Liver (tissue), 9 donors: ENCODE results near the gene CD68. TPM values are rescaled to one million over a fixed set of nuclear protein-coding genes. Genes with fewer than 3 reads are reported as not detected.

Source experiments
- DNase-seq: peaks from one replicate; pipeline ENCODE4 v3.0.0-alpha.2; 2017; ENCODE audit warnings: low spot score
- H3K27ac ChIP-seq, 2 donors: one replicate each; pipeline ENCODE4 v1.7.0; 2013; ENCODE audit warnings: inconsistent platforms in 2 of 2, low read length in 2 of 2, control low read depth in 1 of 2, low read depth in 1 of 2, mild to moderate bottlenecking in 1 of 2
- H3K27me3 ChIP-seq, 4 donors: one replicate each; pipeline versions ENCODE4 v1.6.1 to v1.7.0; 2013; ENCODE audit warnings: low read length in 3 of 4, inconsistent platforms in 1 of 4, mild to moderate bottlenecking in 1 of 4, moderate library complexity in 1 of 4; ENCODE audit not compliant: control insufficient read depth in 4 of 4, insufficient read depth in 4 of 4
- H3K36me3 ChIP-seq, 4 donors: one replicate each; pipeline versions ENCODE4 v1.6.1 to v1.7.0; 2013; ENCODE audit warnings: low read length in 3 of 4, mild to moderate bottlenecking in 3 of 4, low read depth in 1 of 4, moderate library complexity in 1 of 4; ENCODE audit not compliant: control insufficient read depth in 4 of 4, insufficient read depth in 3 of 4
- H3K4me1 ChIP-seq, 4 donors: one replicate each; pipeline versions ENCODE4 v1.6.1 to v1.7.0; 2013; ENCODE audit warnings: low read length in 3 of 4, mild to moderate bottlenecking in 3 of 4, moderate library complexity in 1 of 4; ENCODE audit not compliant: control insufficient read depth in 4 of 4, insufficient read depth in 4 of 4
- H3K4me3 ChIP-seq, 3 donors: one replicate each; pipeline versions ENCODE4 v1.6.1 to v1.7.0; 2013; ENCODE audit warnings: low read length in 3 of 3, control low read depth in 1 of 3, low read depth in 1 of 3, mild to moderate bottlenecking in 1 of 3
- H3K9ac ChIP-seq, 2 donors: one replicate each; pipeline ENCODE4 v1.7.0; 2013; ENCODE audit warnings: low read length in 2 of 2, mild to moderate bottlenecking in 2 of 2, moderate library complexity in 2 of 2, control low read depth in 1 of 2, low read depth in 1 of 2
- H3K9me3 ChIP-seq, 4 donors: one replicate each; pipeline versions ENCODE4 v1.6.1 to v1.7.0; 2013; ENCODE audit warnings: low read length in 3 of 4; ENCODE audit not compliant: control insufficient read depth in 4 of 4
- ATF3 ChIP-seq: IDR thresholded peaks from 2 replicates; pipeline ENCODE4 v1.6.1; 2016; ENCODE audit warnings: antibody characterized with exemption
- CTCF ChIP-seq: fragments of 150-350 bp; IDR thresholded peaks from 2 replicates; pipeline ENCODE4 v1.5.1; 2017; ENCODE audit warnings: improper control_type of control experiment, low read depth, low read length; ENCODE audit not compliant: missing input control
- EGR1 ChIP-seq, 2 donors: IDR thresholded peaks; 2 replicates each; pipeline ENCODE4 v1.6.1; 2016 to 2018; ENCODE audit warnings: antibody characterized with exemption in 2 of 2, low read depth in 2 of 2
- FOXA1 ChIP-seq: IDR thresholded peaks from 2 replicates; pipeline ENCODE4 v1.6.1; 2016; ENCODE audit warnings: antibody characterized with exemption
- FOXA2 ChIP-seq: IDR thresholded peaks from 2 replicates; pipeline ENCODE4 v1.6.1; 2016; ENCODE audit warnings: antibody characterized with exemption
- GABPA ChIP-seq, 2 donors: IDR thresholded peaks in 1 of 2; conservative IDR thresholded peaks in 1 of 2; 2 replicates each; pipeline ENCODE4 v1.6.1; 2016; ENCODE audit warnings: antibody characterized with exemption in 2 of 2, mild to moderate bottlenecking in 1 of 2, moderate library complexity in 1 of 2
- HNF4A ChIP-seq, 2 donors: conservative IDR thresholded peaks; 2 replicates each; pipeline ENCODE4 v1.6.1; 2016; ENCODE audit warnings: antibody characterized with exemption in 2 of 2, mild to moderate bottlenecking in 2 of 2
- HNF4G ChIP-seq: IDR thresholded peaks from 2 replicates; pipeline ENCODE4 v1.6.1; 2016; ENCODE audit warnings: antibody characterized with exemption
- JUND ChIP-seq, 2 donors: IDR thresholded peaks; 2 replicates each; pipeline ENCODE4 v1.6.1; 2016; ENCODE audit warnings: antibody characterized with exemption in 2 of 2
- MAX ChIP-seq: IDR thresholded peaks from 2 replicates; pipeline ENCODE4 v1.6.1; 2016; ENCODE audit warnings: antibody characterized with exemption
- NR2F2 ChIP-seq: IDR thresholded peaks from 2 replicates; pipeline ENCODE4 v1.6.1; 2016; ENCODE audit warnings: antibody characterized with exemption
- RAD21 ChIP-seq, 2 donors: IDR thresholded peaks; 2 replicates each; pipeline ENCODE4 v1.6.1; 2016; ENCODE audit warnings: antibody characterized with exemption in 2 of 2, mild to moderate bottlenecking in 2 of 2
- REST ChIP-seq: IDR thresholded peaks from 2 replicates; pipeline ENCODE4 v1.6.1; 2016; ENCODE audit warnings: antibody characterized with exemption, mild to moderate bottlenecking
- RXRA ChIP-seq, 2 donors: IDR thresholded peaks; 2 replicates each; pipeline ENCODE4 v1.6.1; 2017 to 2018; ENCODE audit warnings: antibody characterized with exemption in 2 of 2, mild to moderate bottlenecking in 1 of 2
- SP1 ChIP-seq: IDR thresholded peaks from 2 replicates; pipeline ENCODE4 v1.6.1; 2018; ENCODE audit warnings: antibody characterized with exemption, mild to moderate bottlenecking
- TAF1 ChIP-seq: conservative IDR thresholded peaks from 2 replicates; pipeline ENCODE4 v1.6.1; 2016; ENCODE audit warnings: antibody characterized with exemption, mild to moderate bottlenecking
- YY1 ChIP-seq: IDR thresholded peaks from 2 replicates; pipeline ENCODE4 v1.6.1; 2016; ENCODE audit warnings: antibody characterized with exemption, mild to moderate bottlenecking
- ZBTB33 ChIP-seq: IDR thresholded peaks from 2 replicates; pipeline ENCODE4 v1.6.1; 2016; ENCODE audit warnings: antibody characterized with exemption
- WGBS: extraction: QIAGEN DNeasy Blood & Tissue Kit; methylation state at CpG from one replicate; pipeline ENCODE4 v1.1.7; 2013; 5-methylcytosine and 5-hydroxymethylcytosine counted together
- polyA plus RNA-seq, 2 donors: library from polyadenylated mRNA; stranded (reverse) in 1 of 2; unstranded in 1 of 2; fragments of 200-250 nt in 1 of 2; fragments of >200 nt in 1 of 2; fragmentation: Nextera tagmentation in 1 of 2; extraction: Ambion mirVana in 1 of 2; gene quantifications; one replicate each; pipeline versions ENCODE4 v1.2.1 to v1.2.3, GENCODE V29; 2013 to 2015
- total RNA-seq, 2 donors: library from RNA; depleted of rRNA; stranded (reverse); fragments of >200 nt; gene quantifications; one replicate each; pipeline ENCODE4 v1.2.3, GENCODE V29; 2014
- donor health status: healthy.
- donor health status: healthy.
- donor health status: healthy.
- donor health status: healthy.
- donor health status: healthy.

CD68 gene
- total and polyA plus RNA-seq, 4 donors, result 14.2 to 88.6 (median 33.1) TPM

GRCh38 chr17:7549401-7550055, 29.9 kb upstream of the CD68 start (continued):
- no peak for TF ChIP-seq RXRA (IDR thresholded peaks at IDR 0.05)

- no peaks in the 10 kb centered on the region for H3K9me3 ChIP-seq
- no peak overlapping the region for H3K4me3 ChIP-seq
- TF ChIP-seq RXRA (IDR thresholded peaks at IDR 0.05) (no peak), FOXA1 (no peak), YY1 (no peak), EGR1 (IDR thresholded peaks at IDR 0.05; ENCODE audit: low read depth in 2 of 2) (no peak), MAX (no peak)
- H3K36me3 ChIP-seq, result no peaks in the 10 kb centered on the region
- H3K9ac ChIP-seq, result no peak overlapping the region
- WGBS, result 76% methylated on average over 6 of the region's 6 CpGs
- no peaks in the 10 kb centered on the region for H3K27me3 ChIP-seq
- no peak for DNase-seq
- H3K27ac ChIP-seq, result no peak overlapping the region
- peaks cover 0 to 17% (median 8%) of the 10 kb centered on the region in 4 donors for H3K4me1 ChIP-seq
These were observed 29.1 kb upstream of the CD68 start for GRCh38 chr17:7550344-7550743.

- Histone ChIP-seq H3K27me3 (no peaks in the 10 kb centered on the region), H3K9ac (no peak overlapping the region), H3K4me1 (peaks cover 0 to 17% (median 8%) of the 10 kb centered on the region in 4 donors), H3K9me3 (no peaks in the 10 kb centered on the region), H3K27ac (no peak overlapping the region), H3K4me3 (no peak overlapping the region), H3K36me3 (no peaks in the 10 kb centered on the region)
- WGBS, result 77% methylated on average over 4 of the region's 4 CpGs
- DNase-seq, result no peak
- TF ChIP-seq HNF4G (no peak), FOXA1 (no peak), JUND (IDR thresholded peaks at IDR 0.05) (no peak), FOXA2 (no peak), TAF1 (no peak), SP1 (no peak), ZBTB33 (no peak), HNF4A (conservative IDR thresholded peaks at IDR 0.05) (no peak), GABPA (IDR thresholded peaks at IDR 0.05 in 1 of 2, conservative IDR thresholded peaks at IDR 0.05 in 1 of 2) (no peak), MAX (no peak), CTCF (no peak), YY1 (no peak), EGR1 (IDR thresholded peaks at IDR 0.05; ENCODE audit: low read depth in 2 of 2) (no peak), ATF3 (no peak), RAD21 (IDR thresholded peaks at IDR 0.05) (no peak), NR2F2 (no peak), REST (no peak), RXRA (IDR thresholded peaks at IDR 0.05) (no peak)
These were observed 28.0 kb upstream of the CD68 start for GRCh38 chr17:7551396-7551795.
